GM21360 (cell line): Measurements from ENCODE around the gene RASGEF1B.
A peak's percentile ranks its signal among the peaks of the same experiment; 100 is the strongest.
"Not testable (repeated sequence)": the region's sequence is repeated elsewhere in the genome, so short reads cannot be mapped to it uniquely, and the experiment has no call there.

Experiments used
- ATAC-seq: cut with Tn5 transposase; IDR thresholded peaks from one replicate; pipeline ENCODE4 v1.9.1; 2021; ENCODE audit warnings: mild to moderate bottlenecking, moderate library complexity; ENCODE audit not compliant: unreplicated experiment

Gene RASGEF1B

GRCh38 chr4:81432825-81433224 is 38.9 kb downstream of the RASGEF1B start:
- ATAC-seq, result no peak

GRCh38 chr4:81431971-81432370 is 39.7 kb downstream of the RASGEF1B start:
- no peak for ATAC-seq

- ATAC-seq, result no peak
Measured at GRCh38 chr4:81429607-81430006, 42.1 kb downstream of the RASGEF1B start.

GRCh38 chr4:81429031-81429430 is 42.7 kb downstream of the RASGEF1B start:
- no peak for ATAC-seq

- no peak for ATAC-seq
Measured at GRCh38 chr4:81428002-81428401, 43.7 kb downstream of the RASGEF1B start.

- ATAC-seq, result no peak
Measured at GRCh38 chr4:81427344-81427821, 44.3 kb downstream of the RASGEF1B start.

- no peak for ATAC-seq
Measured at GRCh38 chr4:81426770-81427289, 44.9 kb downstream of the RASGEF1B start.

- ATAC-seq, result no peak
Measured at GRCh38 chr4:81424816-81425755, 46.6 kb downstream of the RASGEF1B start.

- no peak for ATAC-seq
Measured at GRCh38 chr4:81424336-81424735, 47.4 kb downstream of the RASGEF1B start.

- no peak for ATAC-seq
Measured at GRCh38 chr4:81422595-81422994, 49.1 kb downstream of the RASGEF1B start.

GRCh38 chr4:81421346-81422218 is 50.1 kb downstream of the RASGEF1B start:
- peak; percentile 96 for ATAC-seq

- ATAC-seq, result no peak
Measured at GRCh38 chr4:81418572-81418971, 53.1 kb downstream of the RASGEF1B start.

GRCh38 chr4:81412946-81413495 is 58.7 kb downstream of the RASGEF1B start:
- ATAC-seq, result no peak

GRCh38 chr4:81410680-81411079 is 61.0 kb downstream of the RASGEF1B start:
- ATAC-seq, result no peak

GRCh38 chr4:81409836-81410235 is 61.9 kb downstream of the RASGEF1B start:
- ATAC-seq, result no peak

GRCh38 chr4:81408341-81408740 is 63.4 kb downstream of the RASGEF1B start:
- ATAC-seq, result no peak

GRCh38 chr4:81407726-81408125 is 64.0 kb downstream of the RASGEF1B start:
- no peak for ATAC-seq

GRCh38 chr4:81406481-81406880 is 65.2 kb downstream of the RASGEF1B start:
- not testable (repeated sequence) for ATAC-seq

- ATAC-seq, result peak; percentile 74
Measured at GRCh38 chr4:81405900-81406401, 65.8 kb downstream of the RASGEF1B start.

- no peak for ATAC-seq
Measured at GRCh38 chr4:81404741-81405140, 67.0 kb downstream of the RASGEF1B start.

GRCh38 chr4:81404294-81404693 is 67.4 kb downstream of the RASGEF1B start:
- no peak for ATAC-seq
